Stimulated activated CD4-positive, alpha-beta T cell treated with anti-CD3 and anti-CD28 coated beads, Interleukin-4, amount 100 ng/mL, for 1 hour (primary cell): ENCODE data around the gene KPNA4.
"Not testable (repeated sequence)": the region's sequence is repeated elsewhere in the genome, so short reads cannot be mapped to it uniquely, and the experiment has no call there.

Source experiments
- DNase-seq: peaks from one replicate; pipeline ENCODE4 v3.0.0-alpha.2; 2020

The KPNA4 gene

GRCh38 chr3:160480931-160481330 is 84.4 kb downstream of the KPNA4 start:
- no peak for DNase-seq

- no peak for DNase-seq
Measured at GRCh38 chr3:160479376-160479775, 86.0 kb downstream of the KPNA4 start.

- no peak for DNase-seq
Measured at GRCh38 chr3:160478338-160478737, 87.0 kb downstream of the KPNA4 start.

- no peak for DNase-seq
Measured at GRCh38 chr3:160477750-160478149, 87.6 kb downstream of the KPNA4 start.

- no peak for DNase-seq
Measured at GRCh38 chr3:160475884-160476283, 89.5 kb downstream of the KPNA4 start.

DNA sequence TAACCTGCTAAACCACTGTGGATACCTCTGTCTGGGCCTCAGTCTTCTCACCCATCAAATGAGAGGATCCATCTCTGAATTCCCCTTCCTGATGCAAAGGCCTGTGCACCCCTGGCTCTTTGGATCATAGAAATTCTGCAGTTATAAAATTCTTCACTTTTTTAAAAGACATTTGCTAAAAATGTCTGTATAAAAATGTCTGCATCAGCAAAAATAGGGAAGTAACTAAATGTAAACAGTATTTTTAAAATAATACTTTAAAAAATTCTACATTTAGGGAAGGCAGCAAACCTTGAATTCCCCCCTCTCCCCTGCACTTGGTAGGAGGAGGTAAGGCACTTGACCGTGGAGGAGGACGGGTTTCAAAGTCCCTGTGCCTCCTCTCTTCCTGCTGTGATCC is 90.2 kb downstream of the KPNA4 start:
- no peak for DNase-seq

DNA sequence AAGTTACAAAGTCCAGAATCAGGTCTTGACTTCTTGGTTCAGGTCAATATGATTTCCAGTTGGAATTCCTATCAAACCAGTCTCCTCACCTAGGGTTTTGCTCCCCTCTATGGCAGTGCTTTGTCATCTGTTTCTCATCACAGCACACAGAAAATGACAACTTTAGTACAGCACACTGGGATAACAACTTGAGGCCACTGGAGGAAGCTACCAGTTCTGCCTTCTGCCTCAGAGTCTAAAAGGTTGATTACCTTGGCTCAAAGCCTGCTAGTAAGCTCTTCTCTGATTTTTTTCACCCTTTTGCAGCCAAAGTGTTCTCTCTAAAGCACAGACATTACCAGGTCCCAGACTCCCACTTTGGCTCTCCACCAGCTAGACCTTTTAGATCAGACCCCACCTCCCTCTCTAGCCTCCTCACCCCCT is 90.9 kb downstream of the KPNA4 start:
- no peak for DNase-seq

DNA sequence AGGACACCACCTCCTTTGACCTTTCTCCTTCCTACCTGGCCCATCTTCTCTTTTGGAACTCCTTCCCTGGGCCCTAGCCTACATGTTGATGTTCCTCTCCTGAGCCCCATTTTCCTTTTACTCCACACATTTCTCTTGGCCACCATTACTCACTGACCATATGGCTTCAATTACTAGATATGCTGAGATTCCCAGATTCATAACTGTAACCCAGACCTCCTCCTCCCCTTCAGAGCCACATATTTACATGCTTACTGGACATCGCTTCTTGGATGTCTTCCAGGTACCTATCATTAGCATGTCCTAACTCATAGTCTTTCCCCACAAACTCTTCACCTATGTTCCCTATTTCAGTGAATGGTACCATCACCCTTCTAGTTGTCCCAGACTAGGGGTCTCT is 91.4 kb downstream of the KPNA4 start:
- no peak for DNase-seq

GRCh38 chr3:160473221-160473620 is 92.2 kb downstream of the KPNA4 start:
- DNase-seq = no peak

GRCh38 chr3:160472344-160472743 is 93.0 kb downstream of the KPNA4 start:
- DNase-seq = no peak

- no peak for DNase-seq
Measured at GRCh38 chr3:160471892-160472291, 93.5 kb downstream of the KPNA4 start.

DNA sequence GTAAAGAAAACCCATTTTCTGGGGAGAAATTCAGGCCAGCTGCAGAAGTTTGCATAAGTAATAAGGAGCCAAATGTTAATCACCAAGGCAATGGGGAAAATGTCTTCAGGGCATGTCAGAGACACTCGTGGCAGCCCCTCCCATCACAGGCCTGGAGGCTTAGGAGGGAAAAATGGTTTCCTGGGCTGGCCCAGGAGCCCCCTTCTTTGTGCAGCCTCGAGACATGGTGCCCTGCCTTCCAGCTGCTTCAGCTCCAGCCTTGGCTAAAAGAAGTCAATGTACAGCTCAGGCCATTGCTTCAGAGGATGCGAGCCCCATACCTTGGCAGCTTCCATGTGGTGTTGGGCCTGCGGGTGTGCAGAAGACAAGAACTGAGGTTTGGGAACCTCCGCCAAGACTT is 95.2 kb downstream of the KPNA4 start:
- DNase-seq = no peak

DNA sequence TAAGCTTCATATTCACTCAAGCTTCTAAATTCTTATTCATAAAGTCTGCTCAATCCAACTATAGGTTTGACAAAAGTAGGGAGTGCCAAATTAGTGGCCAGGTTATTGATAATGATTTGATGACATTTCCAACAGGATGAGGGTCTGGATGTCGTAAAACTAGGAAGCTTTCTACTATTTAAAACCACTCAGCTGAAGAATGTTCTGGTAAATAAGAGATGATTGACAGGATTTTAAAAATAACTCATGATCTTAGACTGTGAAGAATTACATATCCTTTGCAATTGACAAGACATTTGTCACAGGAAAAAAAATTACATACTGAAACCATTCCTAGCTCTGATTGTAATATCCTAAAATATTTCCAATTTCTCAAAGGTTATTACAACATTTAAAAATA is 100.4 kb downstream of the KPNA4 start:
- DNase-seq = no peak

DNA sequence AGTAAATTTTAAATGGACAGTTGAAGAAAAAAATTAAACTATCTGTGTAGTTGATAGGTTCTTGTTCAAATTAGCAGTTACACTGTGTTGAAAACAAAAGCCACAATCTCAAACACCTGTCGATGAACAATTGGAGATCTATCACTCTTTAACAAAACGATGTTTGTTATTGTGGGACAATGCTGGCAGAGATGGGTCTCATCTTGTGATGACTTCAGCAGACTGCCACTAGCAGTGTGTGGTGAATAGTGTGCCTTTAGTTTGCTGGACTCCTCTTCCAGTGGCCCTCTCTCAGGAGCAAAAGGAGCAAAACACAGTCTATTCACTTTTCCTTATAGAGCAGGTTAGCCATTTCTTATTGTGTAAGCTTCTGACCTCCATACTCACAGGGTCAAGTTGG is 101.0 kb downstream of the KPNA4 start:
- no peak for DNase-seq

DNA sequence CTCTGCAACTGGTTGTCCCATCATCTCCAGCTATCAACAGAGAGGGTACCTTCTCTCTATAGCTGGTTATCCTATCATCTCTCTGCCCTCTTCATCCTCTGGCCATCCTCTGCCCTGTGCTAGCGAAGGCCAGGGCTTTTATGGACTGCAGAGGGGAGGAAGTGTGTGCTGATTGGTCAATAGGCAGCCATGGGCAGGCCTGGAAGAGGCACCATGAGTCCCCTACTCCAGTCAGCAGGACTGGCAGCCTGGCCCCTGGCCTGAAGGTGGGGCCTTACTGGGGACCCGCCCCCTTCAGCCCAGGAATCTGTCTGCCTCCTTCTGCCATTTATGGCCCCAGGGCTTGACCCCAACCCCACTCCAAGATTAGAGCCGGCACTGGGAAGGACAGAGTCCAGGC is 105.3 kb downstream of the KPNA4 start:
- DNase-seq = no peak

- DNase-seq = no peak
Measured at GRCh38 chr3:160459450-160459970, 105.9 kb downstream of the KPNA4 start.

DNA sequence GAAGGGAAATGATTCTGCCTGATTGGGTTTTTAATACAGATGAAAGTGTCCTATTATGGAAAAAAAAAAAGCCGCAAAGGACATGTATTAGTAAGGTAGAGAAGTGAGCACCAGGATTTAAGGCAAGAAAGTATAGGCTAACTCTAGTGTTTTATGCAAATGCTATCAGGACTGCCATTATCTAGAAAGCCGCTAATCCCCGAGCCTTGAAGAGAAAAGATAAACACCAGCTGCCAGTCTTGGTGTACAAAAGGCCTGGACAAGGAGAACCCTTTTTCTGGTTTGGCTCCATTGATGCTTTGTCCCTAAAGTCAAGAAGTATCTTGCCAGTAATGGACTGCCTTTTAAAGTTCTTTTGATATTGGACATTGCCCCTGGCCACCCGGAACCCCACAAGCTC is 107.2 kb downstream of the KPNA4 start:
- no peak for DNase-seq

GRCh38 chr3:160455846-160456245 is 109.5 kb downstream of the KPNA4 start:
- DNase-seq = no peak

GRCh38 chr3:160454995-160455394 is 110.4 kb downstream of the KPNA4 start:
- DNase-seq = no peak

- DNase-seq = not testable (repeated sequence)
Measured at GRCh38 chr3:160452251-160452650, 113.1 kb downstream of the KPNA4 start.

GRCh38 chr3:160451602-160452001 is 113.8 kb downstream of the KPNA4 start:
- no peak for DNase-seq

DNA sequence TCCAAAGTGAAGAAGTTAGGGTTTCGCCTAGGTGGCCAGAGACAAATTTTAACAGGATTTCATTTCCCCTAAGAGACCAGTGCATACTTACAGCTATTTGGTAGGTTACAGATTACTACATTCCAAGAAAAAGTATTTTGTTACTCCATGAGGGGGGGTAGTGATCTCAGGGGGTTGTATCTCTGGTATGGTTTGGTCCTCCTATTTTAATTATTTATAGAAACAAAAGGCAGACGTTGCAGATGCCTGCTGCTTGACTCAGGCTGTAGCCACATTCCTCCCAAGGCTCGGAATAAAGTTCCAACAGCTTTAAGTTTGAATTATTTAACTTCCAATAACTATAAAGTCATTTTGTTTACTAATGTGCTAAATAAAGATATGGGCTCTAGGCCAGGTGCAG is 114.5 kb downstream of the KPNA4 start:
- DNase-seq = no peak

- peak; percentile 96 for DNase-seq
Measured at GRCh38 chr3:160449636-160450598, 115.5 kb downstream of the KPNA4 start, which contains the start of gene TRIM59. TSS of gene TRIM59 (minus strand) at chr3:160449786. CDS start at chr3:160439183, 10,603 bp downstream.

GRCh38 chr3:160448845-160449635 is 116.3 kb downstream of the KPNA4 start:
- DNase-seq = no peak
